Ovary (tissue), 9 donors: ENCODE results near the gene KCNAB2. TPM values are rescaled to one million over a fixed set of nuclear protein-coding genes. Genes with fewer than 3 reads are reported as not detected.

Source experiments
- DNase-seq, 5 donors: peaks; one replicate each; pipeline ENCODE4 v3.0.0-alpha.2; 2019 to 2020
- H3K27ac ChIP-seq, 2 donors: fragments of 200-600 bp; one replicate each; pipeline versions ENCODE4 v1.5.1 to v1.8.0; 2019 to 2022
- H3K27me3 ChIP-seq: fragments of 200-600 bp; one replicate; pipeline ENCODE4 v1.8.0; 2022
- H3K36me3 ChIP-seq: fragments of 200-600 bp; sonication (generic); one replicate; pipeline ENCODE4 v1.5.1; 2019
- H3K4me1 ChIP-seq: one replicate; pipeline ENCODE4 v1.8.1; 2013; ENCODE audit warnings: mild to moderate bottlenecking, moderate library complexity; ENCODE audit not compliant: insufficient read depth
- H3K4me3 ChIP-seq: fragments of 200-600 bp; sonication (generic); one replicate; pipeline ENCODE4 v1.5.1; 2017
- H3K9me3 ChIP-seq, 2 donors: fragments of 200-600 bp in 1 of 2; sonication (generic) in 1 of 2; one replicate each; pipeline versions ENCODE4 v1.5.1 to v1.8.1; 2013 to 2019; ENCODE audit warnings: mild to moderate bottlenecking in 1 of 2, moderate library complexity in 1 of 2
- CTCF ChIP-seq, 3 donors: fragments of 450-650 bp in 2 of 3; fragments of 200-600 bp in 1 of 3; IDR thresholded peaks; one replicate each; pipeline versions ENCODE4 v1.5.1 to v1.8.0; 2016 to 2022; ENCODE audit warnings: antibody characterized with exemption in 3 of 3, mild to moderate bottlenecking in 1 of 3
- EP300 ChIP-seq: sonication (generic); formaldehyde crosslinking; IDR thresholded peaks from one replicate; pipeline ENCODE4 v1.6.1; 2017; ENCODE audit warnings: antibody characterized with exemption
- POLR2A ChIP-seq: fragments of 450-650 bp; IDR thresholded peaks from one replicate; pipeline ENCODE4 v1.6.1; 2017; ENCODE audit warnings: antibody characterized with exemption, mild to moderate bottlenecking, moderate library complexity
- WGBS, 3 donors: extraction: QIAGEN DNeasy Blood & Tissue Kit in 1 of 3; methylation state at CpG; one replicate each; pipeline versions ENCODE4 v1.1.5 to v1.1.7; 2013 to 2017; 5-methylcytosine and 5-hydroxymethylcytosine counted together
- intact Hi-C, 4 donors: fragments of 100-400 bp; cut with DNase I; formaldehyde crosslinking; loops; one replicate each; pipeline versions ENCODE4 v1.11.0 to v1.15.1; 2022 to 2023
- polyA plus RNA-seq, 2 donors: library from polyadenylated mRNA; stranded (reverse); fragments of 200-250 nt in 1 of 2; fragments of 350-450 nt in 1 of 2; fragmentation: Illumina TruSeq in 1 of 2; extraction: RNeasy Lipid Tissue Mini Kit (QIAGEN cat#74804) in 1 of 2; gene quantifications; one replicate each; pipeline ENCODE4 v1.2.3, GENCODE V29; 2013 to 2014
- total RNA-seq, 7 donors: library from RNA; depleted of rRNA in 2 of 7; stranded (reverse); fragments of >200 nt in 2 of 7; fragmentation: NEBNext Ultra II Directional in 3 of 7; extraction: Animal tissue kit (Norgen Biotek cat#: 25700) in 3 of 7; gene quantifications; one replicate each; pipeline versions ENCODE4 v1.1.0 to v1.2.4, GENCODE V29; 2016 to 2023
- donor health status: DM: no; HTN: no; CAD: no; lungs with moderate emphysema.
- donor health status: DM: no; HTN: no; CAD: no.
- donor health status: Bipolar disorder and iron deficiency.
- donor health status: DM: yes; HTN: yes; CAD: no.
- donor health status: DM: no; HTN: no; CAD: no.
- donor health status: DM: yes; HTN: yes; CAD: no.

The KCNAB2 gene
- total and polyA plus RNA-seq, 9 donors, result 2.9 to 18.3 (median 7.1) TPM

GRCh38 chr1:6106321-6106731, 60.6 kb downstream of the KCNAB2 start:
- no peak overlapping the region for H3K4me3 ChIP-seq
- no peaks in the 10 kb centered on the region for H3K27me3 ChIP-seq
- 88 to 90% (median 88%) methylated on average over 27 to 28 of the region's 28 CpGs for WGBS, 3 donors
- TF ChIP-seq CTCF (IDR thresholded peaks at IDR 0.05), result no peak
- no peak for TF ChIP-seq EP300
- TF ChIP-seq POLR2A, result no peak
- H3K36me3 ChIP-seq, result no peaks in the 10 kb centered on the region
- DNase-seq, result no peak
- peaks cover 14% of the 10 kb centered on the region for H3K4me1 ChIP-seq
- intact Hi-C loops, result no loop called here
- H3K27ac ChIP-seq, result no peak overlapping the region
- no peaks in the 10 kb centered on the region for H3K9me3 ChIP-seq

- Histone ChIP-seq H3K4me1 (peaks cover 10% of the 10 kb centered on the region), H3K36me3 (no peaks in the 10 kb centered on the region), H3K27me3 (no peaks in the 10 kb centered on the region), H3K4me3 (no peak overlapping the region), H3K9me3 (no peaks in the 10 kb centered on the region), H3K27ac (no peak overlapping the region)
- TF ChIP-seq EP300, result no peak
- no peak for TF ChIP-seq POLR2A
- TF ChIP-seq CTCF (IDR thresholded peaks at IDR 0.05), result no peak
- intact Hi-C loops, result no loop called here
- no peak for DNase-seq
- 89 to 99% (median 94%) methylated on average over 6 of the region's 6 CpGs for WGBS, 3 donors
Observed at GRCh38 chr1:6106977-6107376, 61.3 kb downstream of the KCNAB2 start.

- DNase-seq, result no peak
- intact Hi-C loops, result no loop called here
- Histone ChIP-seq H3K4me3 (no peak overlapping the region), H3K9me3 (no peaks in the 10 kb centered on the region), H3K36me3 (no peaks in the 10 kb centered on the region), H3K27ac (no peak overlapping the region), H3K4me1 (peaks cover 7% of the 10 kb centered on the region), H3K27me3 (no peaks in the 10 kb centered on the region)
- WGBS, 3 donors, result 87 to 90% (median 89%) methylated on average over 8 of the region's 8 CpGs
- TF ChIP-seq EP300 (no peak), CTCF (IDR thresholded peaks at IDR 0.05) (no peak), POLR2A (no peak)
Observed at GRCh38 chr1:6107409-6108356, 62.0 kb downstream of the KCNAB2 start.

GRCh38 chr1:6108476-6108875, 62.8 kb downstream of the KCNAB2 start:
- Histone ChIP-seq H3K9me3 (no peaks in the 10 kb centered on the region), H3K4me3 (no peak overlapping the region), H3K36me3 (no peaks in the 10 kb centered on the region), H3K27ac (no peak overlapping the region), H3K27me3 (no peaks in the 10 kb centered on the region), H3K4me1 (peaks cover 2% of the 10 kb centered on the region)
- DNase-seq, result no peak
- intact Hi-C loops, result no loop called here
- 73 to 79% (median 76%) methylated on average over 2 of the region's 2 CpGs for WGBS, 3 donors
- no peak for TF ChIP-seq CTCF (IDR thresholded peaks at IDR 0.05)
- TF ChIP-seq EP300, result no peak
- TF ChIP-seq POLR2A, result no peak
